HEK293 (cell line): Measurements from ENCODE around the gene FPGS.

Source experiments
- BCL11A ChIP-seq: fragments of 450-650 bp; formaldehyde crosslinking; IDR thresholded peaks from 2 replicates; pipeline ENCODE4 v1.5.1; 2016; ENCODE audit warnings: low read depth, missing biosample characterization, missing genetic modification characterization
- MEIS1 ChIP-seq: sonication (generic); formaldehyde crosslinking; IDR thresholded peaks from 2 replicates; pipeline ENCODE4 v1.8.1; 2022; ENCODE audit warnings: missing genetic modification reagents, mild to moderate bottlenecking, borderline replicate concordance
- OVOL3 ChIP-seq: fragments of 450-650 bp; formaldehyde crosslinking; IDR thresholded peaks from 2 replicates; pipeline ENCODE4 v1.5.1; 2016; ENCODE audit warnings: missing biosample characterization, missing genetic modification characterization
- PRDM10 ChIP-seq: fragments of 450-650 bp; formaldehyde crosslinking; IDR thresholded peaks from 2 replicates; pipeline ENCODE4 v1.5.1; 2016; ENCODE audit warnings: missing biosample characterization, missing genetic modification characterization
- PRDM2 ChIP-seq: fragments of 450-650 bp; formaldehyde crosslinking; IDR thresholded peaks from 2 replicates; pipeline ENCODE4 v1.5.1; 2016; ENCODE audit warnings: missing biosample characterization, missing genetic modification characterization, borderline replicate concordance
- REST ChIP-seq: fragments of 450-650 bp; formaldehyde crosslinking; IDR thresholded peaks from 2 replicates; pipeline ENCODE4 v1.5.1; 2016; ENCODE audit warnings: missing biosample characterization, missing genetic modification characterization
- SCRT2 ChIP-seq: fragments of 450-650 bp; formaldehyde crosslinking; IDR thresholded peaks from 2 replicates; pipeline ENCODE4 v1.5.1; 2016; ENCODE audit warnings: missing biosample characterization, missing genetic modification characterization
- ZEB2 ChIP-seq: fragments of 450-650 bp; formaldehyde crosslinking; IDR thresholded peaks from 2 replicates; pipeline ENCODE4 v1.5.1; 2016; ENCODE audit warnings: missing biosample characterization, missing genetic modification characterization
- ZNF239 ChIP-seq: fragments of 450-650 bp; formaldehyde crosslinking; IDR thresholded peaks from 2 replicates; pipeline ENCODE4 v1.5.1; 2016; ENCODE audit warnings: missing biosample characterization, missing genetic modification characterization
- ZNF266 ChIP-seq: fragments of 450-650 bp; formaldehyde crosslinking; IDR thresholded peaks from 2 replicates; pipeline ENCODE4 v1.5.1; 2016; ENCODE audit warnings: missing biosample characterization, missing genetic modification characterization, low read depth
- ZNF335 ChIP-seq: fragments of 450-650 bp; formaldehyde crosslinking; conservative IDR thresholded peaks from 2 replicates; pipeline ENCODE4 v1.5.1; 2016; ENCODE audit warnings: missing biosample characterization, missing genetic modification characterization
- ZNF394 ChIP-seq: fragments of 450-650 bp; formaldehyde crosslinking; IDR thresholded peaks from 2 replicates; pipeline ENCODE4 v1.5.1; 2016; ENCODE audit warnings: missing biosample characterization, missing genetic modification characterization, mild to moderate bottlenecking, moderate library complexity, borderline replicate concordance
- ZNF416 ChIP-seq: fragments of 450-650 bp; formaldehyde crosslinking; IDR thresholded peaks from 2 replicates; pipeline ENCODE4 v1.5.1; 2016; ENCODE audit warnings: missing biosample characterization, missing genetic modification characterization
- ZNF423 ChIP-seq: fragments of 450-650 bp; formaldehyde crosslinking; IDR thresholded peaks from 2 replicates; pipeline ENCODE4 v1.5.1; 2016; ENCODE audit warnings: missing biosample characterization, missing genetic modification characterization
- ZNF473 ChIP-seq: fragments of 450-650 bp; formaldehyde crosslinking; IDR thresholded peaks from 2 replicates; pipeline ENCODE4 v1.5.1; 2017; ENCODE audit warnings: missing biosample characterization, missing genetic modification characterization
- ZNF48 ChIP-seq: fragments of 450-650 bp; formaldehyde crosslinking; IDR thresholded peaks from 2 replicates; pipeline ENCODE4 v1.5.1; 2016; ENCODE audit warnings: missing biosample characterization, missing genetic modification characterization
- ZNF510 ChIP-seq: fragments of 450-650 bp; formaldehyde crosslinking; IDR thresholded peaks from 2 replicates; pipeline ENCODE4 v1.5.1; 2018; ENCODE audit warnings: mild to moderate bottlenecking, missing genetic modification characterization, missing biosample characterization; ENCODE audit not compliant: insufficient replicate concordance
- ZNF521 ChIP-seq: fragments of 450-650 bp; formaldehyde crosslinking; IDR thresholded peaks from 2 replicates; pipeline ENCODE4 v1.5.1; 2017; ENCODE audit warnings: missing biosample characterization, mild to moderate bottlenecking, missing genetic modification characterization
- ZNF580 ChIP-seq: fragments of 450-650 bp; formaldehyde crosslinking; IDR thresholded peaks from 2 replicates; pipeline ENCODE4 v1.5.1; 2016; ENCODE audit warnings: missing biosample characterization, missing genetic modification characterization
- ZNF600 ChIP-seq: fragments of 450-650 bp; formaldehyde crosslinking; IDR thresholded peaks from 2 replicates; pipeline ENCODE4 v1.5.1; 2016; ENCODE audit warnings: missing biosample characterization, missing genetic modification characterization
- ZNF629 ChIP-seq: fragments of 450-650 bp; formaldehyde crosslinking; IDR thresholded peaks from 2 replicates; pipeline ENCODE4 v1.5.1; 2017; ENCODE audit warnings: missing biosample characterization, missing genetic modification characterization
- ZNF645 ChIP-seq: fragments of 450-650 bp; formaldehyde crosslinking; IDR thresholded peaks from 2 replicates; pipeline ENCODE4; 2016; ENCODE audit warnings: missing biosample characterization, missing genetic modification characterization

Gene FPGS

GRCh38 chr9:127754099-127755060 lies 48.3 kb upstream of the FPGS start (continued):
- TF ChIP-seq ZNF521 (tag by site-specific recombination) (no peak), MEIS1 (CRISPR knock-in tag) (no peak), ZNF239 (tag by site-specific recombination) (no peak), OVOL3 (tag by site-specific recombination) (no peak), PRDM10 (tag by site-specific recombination) (peak; percentile 51), ZNF629 (peak; percentile 46; the same call in 1 of the 2 replicates), ZNF510 (tag by site-specific recombination) (no peak), ZNF580 (no peak), ZNF645 (tag by site-specific recombination) (no peak), ZEB2 (tag by site-specific recombination) (peak; percentile 56; the same call in 1 of the 2 replicates), REST (tag by site-specific recombination) (no peak), PRDM2 (tag by site-specific recombination) (no peak), ZNF335 (tag by site-specific recombination) (peak; percentile 90), ZNF416 (tag by site-specific recombination) (no peak), ZNF394 (tag by site-specific recombination) (no peak), ZNF600 (tag by site-specific recombination) (0 out of 2 replicates have a peak, but pooled peaks have one; percentile 32), ZNF48 (tag by site-specific recombination) (no peak), ZNF266 (tag by site-specific recombination) (no peak), ZNF473 (no peak), BCL11A (tag by site-specific recombination) (peak; percentile 60; the same call in 1 of the 2 replicates), SCRT2 (tag by site-specific recombination) (no peak), ZNF423 (tag by site-specific recombination) (no peak)
